Left lung (tissue), 10 donors: Measurements from ENCODE around the gene PIK3R3. TPM values are rescaled to one million over a fixed set of nuclear protein-coding genes. Genes with fewer than 3 reads are reported as not detected.

Experiments
- ATAC-seq: fragments of 200-7000 bp; cut with Tn5 transposase; one replicate; pipeline ENCODE4 v1.9.1; 2020; ENCODE audit warnings: moderate library complexity
- DNase-seq, 4 donors: peaks; one replicate each; pipeline ENCODE4 v3.0.0-alpha.2; 2013 to 2020
- H3K27ac ChIP-seq, 2 donors: fragments of 200-600 bp; sonication (generic) in 1 of 2; one replicate each; pipeline versions ENCODE4 v1.5.0 to v1.8.0; 2020 to 2021
- H3K27me3 ChIP-seq, 2 donors: fragments of 200-600 bp; sonication (generic) in 1 of 2; one replicate each; pipeline versions ENCODE4 v1.5.0 to v1.8.0; 2020 to 2021
- H3K36me3 ChIP-seq, 2 donors: fragments of 200-600 bp; sonication (generic) in 1 of 2; one replicate each; pipeline versions ENCODE4 v1.5.0 to v1.8.0; 2020 to 2021
- H3K4me1 ChIP-seq, 2 donors: fragments of 200-600 bp; one replicate each; pipeline ENCODE4 v1.8.0; 2021
- H3K4me3 ChIP-seq, 2 donors: fragments of 200-600 bp; sonication (generic) in 1 of 2; one replicate each; pipeline versions ENCODE4 v1.5.0 to v1.8.0; 2020 to 2021; ENCODE audit warnings: mild to moderate bottlenecking in 1 of 2
- H3K9me3 ChIP-seq, 2 donors: fragments of 200-600 bp; sonication (generic) in 1 of 2; one replicate each; pipeline versions ENCODE4 v1.5.0 to v1.8.0; 2020 to 2021
- CTCF ChIP-seq, 2 donors: fragments of 200-600 bp; sonication (generic) in 1 of 2; IDR thresholded peaks; one replicate each; pipeline versions ENCODE4 v1.5.0 to v1.8.0; 2021; ENCODE audit warnings: antibody characterized with exemption in 2 of 2
- intact Hi-C, 2 donors: fragments of 100-400 bp; cut with DNase I; formaldehyde crosslinking; loops; one replicate each; pipeline versions ENCODE4 v1.11.2 to v1.14.2; 2022
- polyA plus RNA-seq, 6 donors: library from polyadenylated mRNA; unstranded; fragments of 120-200 nt; gene quantifications; one replicate each; pipeline ENCODE4 v1.2.1, GENCODE V29; 2013; ENCODE audit not compliant: insufficient read length in 6 of 6
- total RNA-seq, 2 donors: library from RNA; stranded (reverse); fragmentation: NEBNext Ultra II Directional; extraction: Animal tissue kit (Norgen Biotek cat#: 25700); gene quantifications; one replicate each; pipeline ENCODE4 v1.2.1, GENCODE V29; 2021
- donor health status: DM: no; HTN: yes; CAD: no.
- donor health status: DM: no; HTN: no; CAD: no.

Gene PIK3R3
- total and polyA plus RNA-seq, 8 donors = 15.2 to 46.5 (median 22.6) TPM

- Histone ChIP-seq H3K9me3 (no peaks in the 10 kb centered on the region), H3K36me3 (peaks cover 0 to 28% of the 10 kb centered on the region in 2 donors), H3K4me3 (no peak overlapping the region), H3K4me1 (no peaks in the 10 kb centered on the region), H3K27me3 (no peaks in the 10 kb centered on the region), H3K27ac (no peak overlapping the region)
- DNase-seq = no peak
- intact Hi-C loops = no loop called here
- no peak for TF ChIP-seq CTCF (IDR thresholded peaks at IDR 0.05)
- peak; percentile 32 for ATAC-seq
Measured at GRCh38 chr1:46020010-46020409, 112.4 kb downstream of the PIK3R3 start.

- DNase-seq (no peak), ATAC-seq (no peak)
- TF ChIP-seq CTCF (IDR thresholded peaks at IDR 0.05) = no peak
- H3K4me1 ChIP-seq = no peaks in the 10 kb centered on the region
- H3K36me3 ChIP-seq = peaks cover 0 to 26% of the 10 kb centered on the region in 2 donors
- H3K9me3 ChIP-seq = no peaks in the 10 kb centered on the region
- H3K27ac ChIP-seq = no peak overlapping the region
- intact Hi-C loops = no loop called here
- no peaks in the 10 kb centered on the region for H3K27me3 ChIP-seq
- H3K4me3 ChIP-seq = no peak overlapping the region
Measured at GRCh38 chr1:46019348-46019747, 113.1 kb downstream of the PIK3R3 start.

- peak; percentile 33 for ATAC-seq
- intact Hi-C loops = no loop called here
- H3K36me3 ChIP-seq = peaks cover 0 to 13% of the 10 kb centered on the region in 2 donors
- no peaks in the 10 kb centered on the region for H3K4me1 ChIP-seq
- DNase-seq = no peak
- H3K27ac ChIP-seq = no peak overlapping the region
- no peaks in the 10 kb centered on the region for H3K27me3 ChIP-seq
- no peaks in the 10 kb centered on the region for H3K9me3 ChIP-seq
- no peak overlapping the region for H3K4me3 ChIP-seq
- TF ChIP-seq CTCF (IDR thresholded peaks at IDR 0.05) = no peak
Measured at GRCh38 chr1:46017876-46018503, 114.4 kb downstream of the PIK3R3 start.

GRCh38 chr1:46013581-46013980, 118.8 kb downstream of the PIK3R3 start:
- no peaks in the 10 kb centered on the region for H3K9me3 ChIP-seq
- ATAC-seq (no peak), DNase-seq (no peak)
- no peak for TF ChIP-seq CTCF (IDR thresholded peaks at IDR 0.05)
- peaks cover 0 to 34% of the 10 kb centered on the region in 2 donors for H3K36me3 ChIP-seq
- intact Hi-C loops = no loop called here
- H3K4me1 ChIP-seq = no peaks in the 10 kb centered on the region
- no peak overlapping the region for H3K27ac ChIP-seq
- H3K27me3 ChIP-seq = no peaks in the 10 kb centered on the region
- no peak overlapping the region for H3K4me3 ChIP-seq

- H3K9me3 ChIP-seq = no peaks in the 10 kb centered on the region
- intact Hi-C loops = no loop called here
- H3K4me3 ChIP-seq = no peak overlapping the region
- H3K4me1 ChIP-seq = no peaks in the 10 kb centered on the region
- DNase-seq (no peak), ATAC-seq (no peak)
- no peaks in the 10 kb centered on the region for H3K27me3 ChIP-seq
- H3K36me3 ChIP-seq = peaks cover 0 to 48% of the 10 kb centered on the region in 2 donors
- no peak for TF ChIP-seq CTCF (IDR thresholded peaks at IDR 0.05)
- H3K27ac ChIP-seq = no peak overlapping the region
Measured at GRCh38 chr1:46012236-46012635, 120.2 kb downstream of the PIK3R3 start.
